HEK293 (cell line): ENCODE measurements around the gene NOL4L.

Source experiments
- CTCF ChIA-PET: fragments of 350-600 bp; formaldehyde crosslinking; extraction: SDS; loops from one replicate; lab custom pipeline; 2021; ENCODE audit warnings: antibody characterized with exemption; lab: Yijun Ruan, JAX
- POLR2A ChIA-PET: fragments of 300-600 bp; formaldehyde crosslinking; extraction: SDS; loops from one replicate; lab custom pipeline; 2020; ENCODE audit warnings: antibody characterized with exemption, inconsistent platforms; lab: Yijun Ruan, JAX
- H3K27ac ChIP-seq: fragments of 200-500 bp; sonication (Bioruptor generic); 2 replicates; pipeline ENCODE4 v1.5.1; 2014; ENCODE audit warnings: low read depth, low read length, control low read depth, inconsistent platforms; ENCODE audit errors: extremely low read depth
- H3K36me3 ChIP-seq, 2 experiments: fragments of 200-500 bp in 1 of 2; sonication (Bioruptor generic) in 1 of 2; 1 replicate in 1 of 2; 2 replicates in 1 of 2; pipeline ENCODE4 v1.5.1; 2014 to 2017; ENCODE audit warnings: inconsistent platforms in 2 of 2, low read length in 2 of 2; ENCODE audit not compliant: control insufficient read depth in 2 of 2, insufficient read depth in 1 of 2
- H3K4me1 ChIP-seq: fragments of 200-500 bp; sonication (Bioruptor generic); 2 replicates; pipeline ENCODE4 v1.5.1; 2014; ENCODE audit warnings: mild to moderate bottlenecking, low read length, inconsistent platforms; ENCODE audit not compliant: control insufficient read depth, insufficient read depth
- H3K4me3 ChIP-seq: 2 replicates; pipeline ENCODE4 v1.5.1; 2011; ENCODE audit warnings: low read depth, mild to moderate bottlenecking, control low read depth, low read length, moderate library complexity
- H3K9me3 ChIP-seq: fragments of 200-500 bp; sonication (Bioruptor generic); 2 replicates; pipeline ENCODE4 v1.5.1; 2014; ENCODE audit warnings: low read depth, low read length, inconsistent platforms; ENCODE audit not compliant: control insufficient read depth, insufficient read depth
- EGR2 ChIP-seq: fragments of 450-650 bp; formaldehyde crosslinking; IDR thresholded peaks from 2 replicates; pipeline ENCODE4 v1.5.1; 2016; ENCODE audit warnings: low read depth, missing biosample characterization, missing genetic modification characterization
- KLF9 ChIP-seq: fragments of 450-650 bp; formaldehyde crosslinking; IDR thresholded peaks from 2 replicates; pipeline ENCODE4 v1.5.1; 2016; ENCODE audit warnings: missing biosample characterization, missing genetic modification characterization, low read depth
- OSR2 ChIP-seq: fragments of 450-650 bp; formaldehyde crosslinking; IDR thresholded peaks from 2 replicates; pipeline ENCODE4 v1.5.1; 2016; ENCODE audit warnings: missing biosample characterization, missing genetic modification characterization
- OVOL3 ChIP-seq: fragments of 450-650 bp; formaldehyde crosslinking; IDR thresholded peaks from 2 replicates; pipeline ENCODE4 v1.5.1; 2016; ENCODE audit warnings: missing biosample characterization, missing genetic modification characterization
- PRDM1 ChIP-seq: fragments of 450-650 bp; formaldehyde crosslinking; IDR thresholded peaks from 2 replicates; pipeline ENCODE4; 2016; ENCODE audit warnings: missing biosample characterization, missing genetic modification characterization
- SP2 ChIP-seq: fragments of 450-650 bp; formaldehyde crosslinking; IDR thresholded peaks from 2 replicates; pipeline ENCODE4 v1.5.1; 2016; ENCODE audit warnings: missing biosample characterization, missing genetic modification characterization
- ZBTB20 ChIP-seq: fragments of 450-650 bp; formaldehyde crosslinking; IDR thresholded peaks from 2 replicates; pipeline ENCODE4 v1.5.1; 2016; ENCODE audit warnings: missing biosample characterization, missing genetic modification characterization
- ZBTB48 ChIP-seq: fragments of 450-650 bp; formaldehyde crosslinking; IDR thresholded peaks from 2 replicates; pipeline ENCODE4 v1.5.1; 2016; ENCODE audit warnings: missing biosample characterization, missing genetic modification characterization
- ZNF114 ChIP-seq: fragments of 450-650 bp; formaldehyde crosslinking; IDR thresholded peaks from 2 replicates; pipeline ENCODE4 v1.5.0; 2017; ENCODE audit warnings: missing biosample characterization, missing genetic modification characterization
- ZNF335 ChIP-seq: fragments of 450-650 bp; formaldehyde crosslinking; conservative IDR thresholded peaks from 2 replicates; pipeline ENCODE4 v1.5.1; 2016; ENCODE audit warnings: missing biosample characterization, missing genetic modification characterization
- ZNF341 ChIP-seq: fragments of 450-650 bp; formaldehyde crosslinking; IDR thresholded peaks from 2 replicates; pipeline ENCODE4; 2016; ENCODE audit warnings: low read depth, missing biosample characterization, missing genetic modification characterization
- ZNF48 ChIP-seq: fragments of 450-650 bp; formaldehyde crosslinking; IDR thresholded peaks from 2 replicates; pipeline ENCODE4 v1.5.1; 2016; ENCODE audit warnings: missing biosample characterization, missing genetic modification characterization
- ZNF747 ChIP-seq: fragments of 450-650 bp; formaldehyde crosslinking; IDR thresholded peaks from 2 replicates; pipeline ENCODE4 v1.5.1; 2016; ENCODE audit warnings: missing biosample characterization, missing genetic modification characterization
- TF ChIP-seq, protein P1 (sequence below): sonication (generic); formaldehyde crosslinking; IDR thresholded peaks from 2 replicates; pipeline ENCODE4 v1.8.1; 2022; ENCODE audit warnings: mild to moderate bottlenecking, moderate library complexity, missing genetic modification reagents
- TF ChIP-seq, protein P2 (sequence below): fragments of 450-650 bp; formaldehyde crosslinking; IDR thresholded peaks from 2 replicates; pipeline ENCODE4 v1.5.1; 2017; ENCODE audit warnings: missing biosample characterization, mild to moderate bottlenecking, missing genetic modification characterization, moderate library complexity

Gene NOL4L

DNA sequence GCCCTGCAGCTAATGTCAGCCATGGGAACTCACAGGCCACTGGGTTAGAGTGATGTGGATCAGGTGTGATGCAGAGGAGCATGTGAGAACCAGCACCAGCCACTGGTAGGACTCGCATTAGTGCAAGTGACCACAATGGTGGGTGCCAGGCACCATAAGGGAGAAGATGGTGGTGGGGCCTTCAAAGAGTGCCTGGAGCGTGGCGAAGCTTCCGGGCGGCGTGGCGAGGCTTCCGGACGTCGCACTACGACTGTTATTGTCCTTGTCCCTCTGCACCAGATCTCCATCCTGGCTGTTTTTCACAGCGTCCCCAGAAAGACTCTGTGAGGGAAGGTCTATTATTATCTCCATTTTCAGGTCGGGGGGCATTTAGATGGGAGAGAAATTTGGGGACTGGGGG lies 44.7 kb upstream of the NOL4L start:
- no peaks in the 10 kb centered on the region for H3K9me3 ChIP-seq
- H3K4me1 ChIP-seq = no peaks in the 10 kb centered on the region
- no peaks in the 10 kb centered on the region for H3K36me3 ChIP-seq
- TF ChIP-seq OVOL3 (tag by site-specific recombination) = no peak
- CTCF ChIA-PET = interaction anchor here (0.6 to 1.3 kb wide), 3 partner anchors 22 to 662 kb away, joined by 3 to 4 read pairs (median 3); partner anchors contain the start of gene XKR7
- no peak overlapping the region for H3K4me3 ChIP-seq
- no peak overlapping the region for H3K27ac ChIP-seq
- POLR2A ChIA-PET = no interaction called here

DNA sequence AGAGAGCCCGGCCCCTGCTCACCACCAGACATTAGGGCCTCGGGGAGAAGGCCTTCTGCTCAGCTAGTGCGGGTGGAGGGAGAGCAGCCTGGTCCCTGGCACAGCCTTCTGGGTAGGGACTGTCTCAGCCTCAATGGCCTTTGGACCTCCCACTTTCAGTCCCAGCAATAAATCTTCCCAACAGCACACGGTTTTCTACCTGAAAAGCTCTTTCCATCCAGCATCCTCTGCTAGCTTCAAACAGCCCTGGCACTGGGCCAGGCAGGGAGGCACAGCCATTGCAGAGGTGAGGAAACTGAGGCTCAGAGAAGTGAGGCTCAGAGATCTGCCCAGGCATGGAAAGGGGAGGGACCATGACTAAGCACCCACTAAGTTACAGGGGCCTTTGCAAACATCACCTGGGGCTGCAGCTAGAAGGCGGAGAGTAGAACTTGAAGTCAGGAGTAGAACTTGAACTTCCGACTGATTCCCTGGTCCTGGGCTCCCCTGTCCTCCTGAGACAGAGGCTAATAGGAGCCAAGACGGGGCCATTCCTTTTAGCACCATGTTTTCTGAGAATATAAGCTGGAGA lies 43.9 kb upstream of the NOL4L start:
- CTCF ChIA-PET = interaction anchor here (0.5 to 1.3 kb wide), 3 partner anchors 22 to 1119 kb away, joined by 3 to 4 read pairs (median 3); no protein-coding TSS in a partner anchor

DNA sequence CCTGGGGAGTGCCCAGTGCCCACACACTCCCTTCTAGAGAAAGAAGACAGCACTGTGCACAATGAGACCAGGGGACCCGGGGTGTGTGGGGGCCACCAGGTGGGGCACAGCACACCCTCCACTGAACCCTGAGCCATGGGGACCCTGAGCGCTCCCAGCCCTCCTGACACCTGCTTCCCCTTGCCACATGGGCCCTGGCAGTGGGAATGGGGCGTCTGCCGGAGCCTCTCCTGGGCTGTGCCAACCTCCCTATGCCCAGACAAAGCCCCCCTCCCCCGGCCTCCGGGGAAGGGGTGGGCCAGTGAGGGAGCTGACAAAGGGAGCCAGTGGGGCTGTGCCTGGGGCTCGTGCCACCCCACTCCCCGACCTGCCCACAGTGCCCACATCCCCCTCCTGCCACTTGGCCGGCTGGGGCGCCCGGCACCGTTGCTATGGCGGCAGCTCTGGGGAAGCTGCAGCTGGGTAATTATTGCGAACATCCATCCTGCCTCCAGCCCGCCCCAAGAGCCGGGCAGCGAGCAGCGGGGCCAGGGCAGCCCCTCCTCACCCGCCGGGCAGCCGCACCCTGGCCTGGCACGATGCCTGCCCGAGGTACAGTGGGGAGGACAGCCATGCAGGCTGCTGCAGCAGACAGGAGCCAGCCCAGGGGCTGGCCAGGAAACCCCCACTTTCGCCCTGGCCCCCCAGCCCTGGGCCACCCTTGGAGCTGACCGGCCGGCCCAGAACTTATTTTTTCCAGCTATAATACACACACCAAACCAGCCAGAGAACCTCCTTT lies 41.9 kb upstream of the NOL4L start:
- Histone ChIP-seq H3K4me3 (no peak overlapping the region), H3K27ac (no peak overlapping the region), H3K36me3 (no peaks in the 10 kb centered on the region), H3K4me1 (no peaks in the 10 kb centered on the region), H3K9me3 (no peaks in the 10 kb centered on the region)
- TF ChIP-seq, protein P1, sequence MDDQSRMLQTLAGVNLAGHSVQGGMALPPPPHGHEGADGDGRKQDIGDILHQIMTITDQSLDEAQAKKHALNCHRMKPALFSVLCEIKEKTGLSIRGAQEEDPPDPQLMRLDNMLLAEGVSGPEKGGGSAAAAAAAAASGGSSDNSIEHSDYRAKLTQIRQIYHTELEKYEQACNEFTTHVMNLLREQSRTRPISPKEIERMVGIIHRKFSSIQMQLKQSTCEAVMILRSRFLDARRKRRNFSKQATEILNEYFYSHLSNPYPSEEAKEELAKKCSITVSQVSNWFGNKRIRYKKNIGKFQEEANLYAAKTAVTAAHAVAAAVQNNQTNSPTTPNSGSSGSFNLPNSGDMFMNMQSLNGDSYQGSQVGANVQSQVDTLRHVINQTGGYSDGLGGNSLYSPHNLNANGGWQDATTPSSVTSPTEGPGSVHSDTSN (CRISPR knock-in tag) = no peak
- TF ChIP-seq ZBTB48 (tag by site-specific recombination) (no peak), OSR2 (no peak), ZNF335 (tag by site-specific recombination) (no peak)
- TF ChIP-seq, protein P2, sequence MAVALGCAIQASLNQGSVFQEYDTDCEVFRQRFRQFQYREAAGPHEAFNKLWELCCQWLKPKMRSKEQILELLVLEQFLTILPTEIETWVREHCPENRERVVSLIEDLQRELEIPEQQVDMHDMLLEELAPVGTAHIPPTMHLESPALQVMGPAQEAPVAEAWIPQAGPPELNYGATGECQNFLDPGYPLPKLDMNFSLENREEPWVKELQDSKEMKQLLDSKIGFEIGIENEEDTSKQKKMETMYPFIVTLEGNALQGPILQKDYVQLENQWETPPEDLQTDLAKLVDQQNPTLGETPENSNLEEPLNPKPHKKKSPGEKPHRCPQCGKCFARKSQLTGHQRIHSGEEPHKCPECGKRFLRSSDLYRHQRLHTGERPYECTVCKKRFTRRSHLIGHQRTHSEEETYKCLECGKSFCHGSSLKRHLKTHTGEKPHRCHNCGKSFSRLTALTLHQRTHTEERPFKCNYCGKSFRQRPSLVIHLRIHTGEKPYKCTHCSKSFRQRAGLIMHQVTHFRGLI = no peak
- ChIA-PET CTCF (no interaction called here), POLR2A (no interaction called here)

More for the DNA sequence above, 43.9 kb upstream of the NOL4L start:
- H3K4me1 ChIP-seq = no peaks in the 10 kb centered on the region
- no peak overlapping the region for H3K27ac ChIP-seq
- H3K36me3 ChIP-seq = no peaks in the 10 kb centered on the region
- no peaks in the 10 kb centered on the region for H3K9me3 ChIP-seq
- 0 out of 2 replicates have a peak, but pooled peaks have one; percentile 19 for TF ChIP-seq SP2
- peak; percentile 58; the same call in 1 of the 2 replicates for TF ChIP-seq ZBTB48 (tag by site-specific recombination)
- TF ChIP-seq ZNF114 (tag by site-specific recombination) = no peak
- no peak for TF ChIP-seq ZNF747 (tag by site-specific recombination)
- peak; percentile 97 for TF ChIP-seq ZNF341 (tag by site-specific recombination)
- POLR2A ChIA-PET = no interaction called here
- no peak overlapping the region for H3K4me3 ChIP-seq

DNA sequence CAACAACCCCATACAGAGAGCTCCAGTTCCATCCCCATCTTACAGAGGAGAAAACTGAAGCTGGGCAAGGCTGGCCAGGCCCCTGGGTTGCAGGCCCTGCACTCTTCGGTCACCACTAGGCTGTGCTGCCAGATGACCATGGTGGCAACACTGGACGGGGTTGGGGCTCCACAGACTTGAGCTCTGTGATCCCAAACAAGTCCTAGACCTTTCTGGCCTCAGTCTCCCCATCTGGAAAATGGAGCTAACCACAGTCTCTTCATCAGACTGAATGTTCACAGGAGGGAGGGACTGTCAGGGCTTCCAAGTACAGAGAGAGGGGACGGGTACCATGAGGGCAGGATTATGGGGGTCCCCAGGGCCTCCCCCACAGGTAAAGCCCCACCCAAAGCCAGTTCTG lies 41.3 kb upstream of the NOL4L start:
- Histone ChIP-seq H3K4me3 (no peak overlapping the region), H3K9me3 (no peaks in the 10 kb centered on the region), H3K27ac (no peak overlapping the region), H3K36me3 (no peaks in the 10 kb centered on the region), H3K4me1 (no peaks in the 10 kb centered on the region)
- TF ChIP-seq KLF9 (tag by site-specific recombination) = no peak
- no peak for TF ChIP-seq ZBTB20 (tag by site-specific recombination)
- TF ChIP-seq ZNF48 = no peak
- TF ChIP-seq, protein P1 (CRISPR knock-in tag) = no peak
- no peak for TF ChIP-seq EGR2 (tag by site-specific recombination)
- no peak for TF ChIP-seq PRDM1 (tag by site-specific recombination)
- no peak for TF ChIP-seq ZNF747 (tag by site-specific recombination)
- POLR2A ChIA-PET = no interaction called here
- CTCF ChIA-PET = no interaction called here
